Measurements from ENCODE around the gene KEAP1.

KEAP1 gene

DNA sequence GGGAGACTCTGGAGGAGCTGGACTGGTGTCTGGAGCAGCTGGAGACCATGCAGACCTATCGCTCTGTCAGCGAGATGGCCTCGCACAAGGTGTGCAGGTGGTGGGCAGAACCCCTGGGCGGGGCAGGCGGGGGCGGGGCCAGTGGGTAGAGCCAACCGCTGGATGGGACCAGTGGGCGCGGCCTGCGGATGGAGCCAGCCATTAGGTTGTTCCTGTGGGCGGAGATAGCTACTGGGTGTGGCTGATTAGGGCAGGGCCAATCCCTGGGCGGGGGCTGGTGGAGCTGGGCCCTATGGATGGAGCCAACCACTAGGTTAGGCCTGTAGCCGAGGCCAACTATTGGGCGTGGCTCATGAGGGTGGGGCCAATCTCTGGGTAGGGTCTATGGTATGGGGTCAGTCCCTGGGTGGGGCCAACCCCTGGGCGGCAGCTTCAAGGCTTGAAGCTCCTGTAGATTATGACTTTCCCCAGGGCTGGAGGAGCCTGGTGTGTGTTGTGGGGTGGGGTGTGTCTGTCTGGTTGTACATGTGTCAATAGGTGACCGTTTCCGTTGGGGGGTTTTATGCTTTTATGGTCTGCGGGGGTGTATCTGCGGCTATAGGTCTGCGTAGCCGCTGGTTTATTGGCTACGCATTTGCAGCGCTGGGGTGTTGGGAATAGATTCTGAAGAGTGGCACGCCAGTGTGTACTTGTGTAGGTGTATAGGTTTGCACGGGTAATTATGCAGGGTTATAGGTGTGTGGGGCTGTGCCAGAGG is 52.1 kb downstream of the KEAP1 start:
- no peak for DNase-seq (ENCODE audit: low read depth in 2 of 2)

- no peak for DNase-seq (ENCODE audit: low read depth in 2 of 2)
Measured at GRCh38 chr19:10450191-10450852, 52.8 kb downstream of the KEAP1 start.

DNA sequence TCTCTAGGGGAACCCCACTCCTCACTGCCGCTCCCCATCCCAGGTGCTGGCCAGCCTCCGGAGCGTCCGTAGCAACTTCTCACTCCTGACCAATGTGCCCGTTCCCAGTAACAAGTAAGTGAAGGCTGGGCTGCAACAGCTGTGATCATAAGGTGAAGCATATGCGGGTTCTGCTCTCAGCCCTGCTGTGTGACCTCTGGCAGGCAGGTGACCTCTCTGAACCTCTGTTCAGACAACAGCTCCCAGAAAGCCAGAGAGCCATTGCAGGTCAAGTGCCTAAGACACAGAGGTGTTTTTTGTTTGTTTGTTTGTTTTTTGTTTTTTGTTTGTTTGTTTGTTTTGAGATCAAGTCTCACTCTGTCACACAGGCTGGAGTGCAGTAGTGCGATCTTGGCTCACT is 54.1 kb downstream of the KEAP1 start:
- no peak for DNase-seq (ENCODE audit: low read depth in 2 of 2)

GRCh38 chr19:10442698-10443097 is 60.5 kb downstream of the KEAP1 start:
- DNase-seq (ENCODE audit: low read depth in 2 of 2): no peak

GRCh38 chr19:10439588-10439987 is 63.6 kb downstream of the KEAP1 start:
- no peak for DNase-seq (ENCODE audit: low read depth in 2 of 2)

Data from stimulated activated CD4-positive, alpha-beta T cell treated with anti-CD3 and anti-CD28 coated beads, Interleukin-15, amount 100 ng/mL, for 48 hours (primary cell).